GM18511 (cell line): ENCODE results near the gene RAB11FIP4.

Source experiments
- ATAC-seq: cut with Tn5 transposase; IDR thresholded peaks from one replicate; pipeline ENCODE4 v1.9.1; 2021; ENCODE audit warnings: mild to moderate bottlenecking, moderate library complexity; ENCODE audit not compliant: unreplicated experiment

Gene RAB11FIP4

DNA sequence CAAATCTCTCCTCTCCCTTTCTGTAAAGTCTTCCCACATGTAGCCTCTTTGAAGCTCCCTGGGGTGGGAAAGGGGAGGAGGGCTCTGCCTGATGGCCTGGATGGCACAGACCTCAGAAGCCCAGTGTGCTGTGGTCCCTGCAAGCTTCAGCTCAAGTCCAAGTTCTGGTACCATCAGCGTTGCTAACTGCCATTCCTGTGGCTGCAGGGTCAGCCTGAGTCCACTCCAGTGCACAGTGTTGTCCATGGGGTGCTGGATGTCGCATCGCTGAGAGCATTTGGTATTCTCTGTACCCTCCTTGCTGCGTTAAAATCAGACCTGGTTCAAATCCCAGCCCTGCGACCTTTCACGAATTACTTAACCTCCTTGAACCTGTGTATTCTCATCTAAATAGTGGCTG is 105.1 kb downstream of the RAB11FIP4 start:
- ATAC-seq: no peak

DNA sequence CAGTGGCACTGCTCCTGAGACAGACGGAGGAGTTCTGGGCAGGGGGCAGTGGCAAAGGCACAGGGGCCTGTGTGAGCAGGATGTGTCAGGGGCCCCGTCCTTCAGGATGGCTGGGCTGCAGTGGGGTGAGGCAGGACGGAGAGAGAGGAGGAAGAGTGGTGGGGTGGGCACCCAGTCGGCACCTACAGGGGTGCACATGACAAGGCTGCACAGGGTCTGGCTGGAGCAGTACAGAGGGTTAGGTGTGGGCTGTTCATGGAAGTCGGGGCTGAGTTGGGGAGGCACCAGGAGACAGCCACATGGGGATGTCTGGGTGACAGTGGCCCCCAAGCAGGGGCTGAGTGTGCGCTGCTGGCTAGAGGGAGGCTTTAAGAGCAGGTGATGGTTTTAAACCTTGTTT is 106.0 kb downstream of the RAB11FIP4 start:
- ATAC-seq: no peak

DNA sequence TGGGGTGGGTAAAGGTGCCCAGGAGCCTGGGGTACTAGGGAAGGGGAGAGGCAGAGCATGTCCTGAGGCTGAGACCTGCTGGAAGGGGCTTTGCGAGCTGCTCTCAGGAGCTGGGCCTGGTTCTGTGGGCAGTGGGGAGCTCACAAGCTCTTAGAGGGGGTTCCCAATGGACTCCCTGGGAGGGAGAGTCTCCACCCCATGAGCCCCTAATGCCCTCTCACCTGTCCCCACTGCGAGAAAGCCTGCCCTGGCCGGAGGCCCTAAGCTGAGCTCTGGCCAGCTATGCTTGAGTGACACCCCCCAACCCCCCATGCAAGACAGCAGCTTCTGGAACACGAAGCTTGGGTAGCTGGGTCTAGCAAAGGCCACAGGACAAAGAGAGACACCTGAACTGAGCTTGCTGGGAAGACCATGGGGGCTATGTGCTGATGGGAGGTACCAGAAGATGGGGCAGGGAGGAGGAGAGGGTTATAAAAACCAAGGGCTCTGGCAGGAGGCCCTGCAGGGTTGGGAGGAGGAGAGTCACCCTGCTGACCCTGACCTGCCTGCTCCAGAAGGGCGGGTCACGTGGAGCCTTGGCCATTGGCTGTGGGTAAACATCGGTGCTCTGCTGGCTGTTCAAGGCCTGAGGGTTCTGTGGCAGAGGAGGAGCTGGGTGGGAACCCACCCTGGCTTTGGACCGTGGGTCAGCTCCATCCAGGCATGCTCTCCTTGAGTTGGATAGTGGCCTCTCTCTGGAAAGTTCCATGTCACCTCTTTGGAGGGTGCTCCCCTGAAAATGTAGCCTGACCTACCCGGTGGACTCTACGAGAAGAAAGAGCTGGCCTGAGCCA is 106.7 kb downstream of the RAB11FIP4 start:
- no peak for ATAC-seq

DNA sequence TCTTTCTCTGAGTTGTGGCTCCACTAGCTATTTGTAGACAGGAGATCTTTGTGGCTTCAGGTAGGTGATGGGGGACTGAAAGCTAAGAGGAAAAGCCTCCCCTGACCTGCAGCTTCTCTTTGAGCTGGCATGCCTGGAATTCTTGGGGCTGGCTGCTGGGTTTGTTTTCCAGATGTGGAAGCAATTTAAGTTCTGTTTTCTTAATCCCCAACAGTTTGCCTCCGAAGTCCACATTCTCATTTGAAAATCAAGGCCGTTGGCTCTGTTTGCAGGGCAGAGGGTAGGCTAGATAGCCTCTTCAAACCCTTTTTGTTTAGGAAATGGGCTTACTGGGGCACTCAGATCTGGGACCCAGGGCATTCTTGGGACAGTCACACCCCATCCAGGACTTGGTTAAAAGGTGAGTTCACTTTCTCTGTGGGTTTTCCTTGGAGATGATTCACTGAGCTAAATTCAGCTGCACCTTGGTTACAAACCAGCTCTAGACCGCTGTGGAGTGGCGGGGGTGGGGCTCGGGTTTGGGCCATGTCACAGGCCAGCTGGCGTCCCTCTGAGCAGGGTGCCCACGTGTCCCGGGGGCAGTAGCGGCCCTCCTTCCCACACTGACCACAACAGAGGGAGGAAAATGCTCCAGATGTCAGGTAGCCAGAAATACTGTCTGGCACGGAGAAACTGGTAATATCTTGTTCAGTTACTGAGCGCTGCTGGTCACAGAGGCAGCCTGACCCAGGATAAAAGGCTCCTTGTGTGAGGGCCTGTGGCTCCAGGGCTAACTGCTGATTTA is 108.5 kb downstream of the RAB11FIP4 start:
- no peak for ATAC-seq

DNA sequence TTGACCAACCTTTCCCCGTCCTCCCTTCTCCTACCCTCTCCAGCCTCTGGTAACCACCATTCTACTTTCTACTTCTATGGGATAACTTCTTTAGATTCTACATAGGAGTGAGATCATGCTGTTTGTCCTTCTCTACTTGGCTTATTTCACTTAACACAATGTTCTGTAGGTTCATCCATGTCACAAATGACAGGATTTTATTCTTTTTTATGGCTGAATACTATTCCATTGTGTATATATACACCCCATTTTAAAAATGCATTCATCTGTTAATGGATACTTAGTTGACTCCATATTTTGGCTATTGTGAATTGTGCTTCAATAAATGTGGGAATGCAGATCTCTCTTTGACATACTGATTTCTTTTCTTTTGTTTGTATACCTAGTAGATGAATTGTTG is 115.0 kb downstream of the RAB11FIP4 start:
- ATAC-seq: no peak

DNA sequence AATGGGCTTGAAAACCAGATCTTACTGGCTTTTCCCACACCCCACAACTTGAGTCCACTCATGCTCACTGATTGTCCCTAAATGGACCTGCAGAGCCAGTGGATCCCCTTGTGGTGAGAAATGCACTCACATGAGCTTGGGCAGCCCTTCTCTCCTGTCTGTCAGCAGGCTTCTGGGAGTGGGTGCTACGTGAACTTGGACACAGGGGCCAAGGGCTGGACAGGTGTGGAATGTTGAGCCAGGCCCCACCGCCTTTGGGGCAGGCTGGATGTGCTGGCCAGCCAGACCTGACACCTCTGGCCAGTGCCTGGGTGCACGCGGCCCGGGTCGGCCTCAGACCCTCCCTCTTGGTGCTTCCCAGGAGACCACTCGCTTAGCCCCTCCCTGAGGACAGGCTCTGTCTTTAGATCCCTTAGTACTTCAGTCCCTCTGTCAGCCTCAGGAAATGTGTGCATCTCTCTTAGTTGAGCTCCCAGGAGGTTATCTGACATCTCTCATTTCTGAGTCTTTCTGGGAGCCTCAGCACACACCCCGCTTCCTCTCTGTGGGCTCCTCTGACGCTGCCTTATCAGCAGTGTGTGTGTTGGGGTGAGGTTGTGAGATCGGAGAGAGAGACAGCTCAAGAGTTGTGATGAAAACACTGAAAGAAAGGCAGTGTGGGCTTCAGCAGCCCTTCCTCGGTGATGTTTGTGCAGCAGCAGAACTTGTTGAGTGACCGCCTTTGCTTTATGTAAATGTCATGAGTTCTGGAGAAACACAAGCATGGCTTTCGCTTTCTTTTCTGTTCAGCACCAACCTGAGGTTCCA is 117.0 kb downstream of the RAB11FIP4 start:
- ATAC-seq: peak; percentile 77

DNA sequence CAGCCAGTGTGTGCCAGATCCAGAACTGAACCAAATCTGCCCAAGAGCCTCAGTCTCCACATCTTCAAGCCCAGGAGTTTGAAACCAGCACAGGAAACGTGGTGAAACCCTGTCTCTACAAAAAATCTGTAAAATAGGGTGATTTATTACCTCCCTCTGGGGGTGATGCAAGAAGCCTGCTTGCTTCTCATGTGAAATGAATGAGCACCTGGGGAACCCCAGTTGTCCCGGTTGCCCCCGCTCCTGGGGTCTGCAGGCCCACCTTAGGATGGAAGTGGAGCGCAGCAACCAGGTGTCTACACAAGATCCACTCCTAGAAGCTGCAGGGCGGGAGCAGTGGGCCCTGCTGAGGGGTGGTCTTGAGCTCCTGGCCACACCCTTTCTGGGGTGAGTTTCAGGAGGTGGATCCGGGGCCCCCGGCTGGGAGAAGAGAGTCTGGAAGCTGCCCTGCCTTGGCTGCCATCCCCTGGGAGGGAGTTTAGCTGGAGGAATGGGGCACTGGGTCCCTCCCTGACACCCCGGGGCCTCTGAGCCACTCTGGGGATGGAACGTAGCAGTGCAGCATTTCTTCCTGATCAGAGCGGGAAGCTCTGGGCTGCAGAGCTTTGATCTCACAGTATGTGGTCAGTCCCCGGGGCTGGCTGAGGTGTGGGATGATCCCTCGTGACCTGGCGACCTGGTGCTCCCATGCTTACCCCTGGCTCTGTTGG is 117.8 kb downstream of the RAB11FIP4 start:
- ATAC-seq: no peak

DNA sequence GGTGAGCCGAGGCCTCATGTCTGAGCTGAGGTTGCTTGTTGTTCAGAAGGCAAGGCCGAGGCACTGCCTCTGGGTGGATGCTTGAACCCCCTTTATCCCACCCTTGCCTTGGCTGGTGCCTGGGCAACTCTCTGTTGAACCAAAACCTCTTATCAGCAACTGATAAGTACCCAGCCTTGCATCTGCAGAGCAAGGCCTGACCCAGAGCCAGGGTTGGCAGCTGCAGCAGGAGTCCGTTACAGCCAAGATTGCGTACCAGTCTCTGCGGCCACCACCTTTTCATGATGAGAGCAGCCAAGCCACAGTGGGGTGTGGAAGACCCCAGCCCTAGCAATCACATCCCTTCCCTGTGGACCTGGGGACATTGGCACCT is 118.3 kb downstream of the RAB11FIP4 start:
- no peak for ATAC-seq

DNA sequence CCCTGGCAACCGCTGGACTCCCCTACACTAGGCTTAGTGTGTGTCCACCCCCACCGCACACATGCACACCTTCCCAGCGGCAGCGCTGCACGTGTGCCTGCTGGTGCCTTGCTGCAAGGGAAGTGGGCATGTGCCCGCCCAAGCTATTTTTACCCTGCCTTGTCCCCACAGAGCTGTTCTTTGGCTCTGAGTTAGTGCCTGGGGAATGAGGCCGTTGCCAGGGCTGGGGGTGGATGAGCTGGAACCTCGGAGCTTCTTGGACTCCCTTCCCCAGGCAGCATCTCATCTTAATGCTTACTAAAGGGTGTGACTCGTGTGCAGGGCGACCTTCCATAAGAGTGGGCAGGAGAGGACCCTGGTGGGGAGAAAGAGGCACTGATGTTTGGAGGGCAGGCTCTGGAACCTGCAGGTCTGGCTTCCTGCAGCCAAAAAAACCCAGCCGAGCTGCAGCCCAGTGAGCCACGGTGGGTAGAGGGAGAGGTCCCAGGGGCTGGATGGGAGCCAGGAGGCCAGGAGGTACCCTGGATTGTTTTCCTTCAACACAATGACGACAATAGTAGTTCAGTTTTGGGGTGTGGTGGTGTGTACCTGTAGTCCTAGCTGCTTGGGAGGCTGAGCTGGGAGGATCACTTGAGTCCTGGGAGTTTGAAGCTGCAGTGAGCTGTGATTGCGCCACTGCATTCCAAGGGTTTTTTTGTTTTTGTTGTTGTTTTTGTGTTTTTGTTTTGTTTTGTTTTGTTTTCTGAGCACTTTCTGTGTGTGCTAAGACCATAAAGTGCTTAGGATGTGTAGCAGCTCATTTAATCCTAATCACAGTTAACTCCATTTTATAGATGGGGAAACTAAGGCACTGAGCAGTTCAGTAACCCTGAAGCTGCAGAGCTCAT is 119.1 kb downstream of the RAB11FIP4 start:
- no peak for ATAC-seq

DNA sequence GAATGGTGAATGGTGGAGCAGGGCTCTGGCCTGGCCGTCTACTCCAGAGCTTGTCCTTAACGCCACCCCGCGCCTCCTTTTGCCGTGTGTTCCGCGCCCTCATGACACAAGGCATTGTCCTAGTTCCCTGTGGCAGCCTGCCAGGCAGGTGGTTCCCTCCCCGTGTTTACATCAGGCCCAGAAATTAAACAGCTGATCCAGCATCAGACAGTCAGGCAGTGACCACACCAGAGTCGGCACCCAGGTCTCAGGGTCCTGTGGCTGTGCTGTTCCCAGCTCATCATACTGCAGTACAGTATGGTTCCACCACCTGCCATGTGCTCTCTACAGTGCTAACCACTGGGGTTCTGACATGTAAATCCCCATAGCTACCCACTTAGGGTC is 119.7 kb downstream of the RAB11FIP4 start:
- ATAC-seq: no peak

DNA sequence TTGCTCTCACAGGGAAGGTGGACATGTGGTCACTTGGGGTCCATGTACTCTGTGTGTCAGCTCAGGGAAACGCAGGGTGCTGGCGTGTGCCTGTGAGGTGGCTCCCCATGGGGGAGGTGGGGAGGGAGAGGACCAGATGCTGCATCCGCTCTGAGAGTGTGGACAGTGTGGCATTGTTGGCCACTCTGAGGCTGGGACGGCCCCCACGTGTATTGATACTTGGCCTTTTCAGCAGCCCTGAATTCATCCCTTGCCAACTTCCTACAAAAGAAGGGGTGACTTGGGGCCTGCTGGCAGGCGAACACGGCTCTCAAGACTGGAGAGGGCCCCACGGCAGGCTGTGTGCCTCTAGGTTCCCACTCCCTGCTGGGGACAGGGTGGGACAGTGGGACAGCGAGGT is 120.1 kb downstream of the RAB11FIP4 start:
- ATAC-seq: no peak

DNA sequence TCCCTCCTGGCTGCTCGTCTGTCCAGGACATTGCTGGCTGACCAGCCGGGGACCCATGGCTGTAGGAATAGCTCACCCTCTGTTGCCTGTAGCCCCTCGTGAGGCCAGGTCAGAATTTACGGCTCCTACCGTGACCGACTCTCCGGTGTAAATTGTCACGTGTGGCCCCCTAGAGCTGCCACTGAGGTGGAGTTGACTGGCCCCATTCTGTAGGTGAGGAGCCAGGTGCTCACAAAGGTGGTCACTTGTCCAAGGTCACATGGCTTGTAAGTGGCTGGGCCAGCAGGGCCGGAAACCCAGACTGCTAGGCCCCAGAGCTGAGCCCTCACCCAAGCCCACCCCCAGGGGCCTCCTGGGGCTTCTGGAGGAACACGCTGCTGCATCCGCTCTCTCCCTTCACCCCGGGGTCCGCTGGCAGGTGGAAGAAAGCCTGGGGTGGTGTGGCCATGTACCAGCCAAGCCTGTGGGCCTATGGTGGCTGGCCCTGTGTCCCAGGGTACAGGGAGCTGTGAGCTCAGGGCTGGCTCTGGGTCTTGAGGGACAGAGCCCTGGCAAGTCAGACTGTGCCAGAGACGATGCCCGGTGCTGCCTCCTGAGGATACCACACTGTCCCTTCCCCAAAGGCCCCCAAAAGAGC is 120.7 kb downstream of the RAB11FIP4 start:
- no peak for ATAC-seq

DNA sequence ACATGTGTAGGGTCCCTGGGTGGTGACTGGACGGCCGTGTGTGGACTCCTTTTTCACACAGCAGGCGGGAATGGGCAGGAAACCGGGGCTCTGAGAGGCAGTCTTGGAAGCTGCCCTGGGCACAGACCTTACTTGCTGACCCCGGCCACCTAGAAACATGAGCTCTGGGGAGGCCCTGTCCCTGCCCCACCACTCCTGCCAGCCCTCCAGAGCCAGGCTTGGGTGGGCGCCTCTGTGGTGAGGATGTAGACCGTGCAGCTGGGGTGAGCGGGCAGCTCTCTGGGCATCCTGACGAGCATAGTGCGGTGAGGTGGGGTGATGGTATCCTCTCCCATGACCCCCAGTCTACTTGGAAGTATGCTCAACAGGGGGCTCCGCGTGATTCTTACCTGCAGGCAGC is 121.3 kb downstream of the RAB11FIP4 start:
- no peak for ATAC-seq

DNA sequence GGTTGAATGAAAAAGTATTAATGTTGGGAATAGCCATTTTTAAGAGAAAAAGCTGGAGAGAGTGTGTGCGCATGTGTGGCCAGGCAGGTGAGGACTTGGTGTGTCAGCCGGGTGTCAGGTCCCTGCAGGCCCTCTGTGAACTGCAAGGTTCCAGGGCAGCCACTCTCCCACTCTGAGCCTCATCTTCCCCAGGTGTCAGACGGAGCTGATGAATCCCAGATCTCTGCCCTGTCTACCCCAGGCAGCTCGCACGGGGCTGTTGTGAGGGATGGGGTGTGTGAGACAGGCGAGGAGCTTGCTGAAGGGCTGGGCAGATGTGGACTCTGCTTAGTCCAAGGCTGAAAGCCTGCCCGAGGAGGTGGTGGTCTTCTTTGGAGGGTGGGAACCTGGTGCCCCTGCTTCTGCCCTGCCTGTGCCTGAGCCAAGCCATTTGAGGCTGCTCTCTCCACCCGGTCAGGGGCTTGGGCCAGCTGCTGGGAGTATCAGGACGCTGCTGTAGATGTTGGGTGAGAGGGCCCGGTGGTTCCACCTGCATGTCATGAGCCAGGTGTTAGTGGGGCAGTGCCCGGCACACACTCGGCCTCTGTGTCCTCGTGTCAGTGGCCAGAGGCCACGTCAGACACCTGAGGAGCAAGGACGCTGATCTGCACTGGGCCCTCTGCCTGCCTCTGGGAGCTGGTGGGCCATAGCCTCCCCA is 122.4 kb downstream of the RAB11FIP4 start:
- ATAC-seq: no peak

DNA sequence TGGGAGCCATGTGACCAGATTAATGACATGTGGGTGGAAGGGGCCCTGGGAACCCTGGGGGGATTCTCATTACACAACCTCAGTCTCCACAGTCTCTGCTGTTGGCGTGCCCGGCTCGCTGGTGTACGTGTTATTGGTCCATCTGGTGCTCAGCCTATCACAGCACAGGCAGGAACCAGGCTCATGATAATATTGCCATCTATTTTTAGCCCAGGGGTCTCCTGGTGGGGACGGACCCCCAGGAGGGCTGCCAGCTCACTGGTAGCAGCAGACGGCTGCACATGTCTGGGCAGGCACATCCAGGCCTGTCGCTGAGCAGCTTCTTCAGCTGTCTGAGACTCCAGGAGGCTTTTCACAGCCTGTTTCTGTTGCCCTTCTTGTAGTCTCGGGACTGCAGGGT is 123.8 kb downstream of the RAB11FIP4 start:
- no peak for ATAC-seq

DNA sequence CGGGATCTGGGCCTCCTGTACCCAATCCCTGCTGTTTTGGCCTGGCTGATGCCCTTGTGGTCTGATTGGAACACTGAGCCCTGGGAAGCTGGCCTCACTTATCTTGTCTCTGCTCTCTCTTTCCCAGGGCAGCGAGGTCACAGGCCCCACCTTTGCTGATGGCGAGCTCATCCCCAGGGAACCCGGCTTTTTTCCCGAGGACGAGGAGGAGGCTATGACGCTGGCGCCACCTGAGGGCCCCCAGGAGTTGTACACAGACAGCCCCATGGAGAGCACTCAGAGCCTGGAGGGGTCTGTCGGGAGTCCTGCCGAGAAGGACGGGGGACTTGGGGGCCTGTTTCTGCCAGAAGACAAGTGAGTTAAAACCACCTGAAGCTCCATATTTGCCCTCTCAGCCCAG is 126.0 kb downstream of the RAB11FIP4 start:
- ATAC-seq: no peak

DNA sequence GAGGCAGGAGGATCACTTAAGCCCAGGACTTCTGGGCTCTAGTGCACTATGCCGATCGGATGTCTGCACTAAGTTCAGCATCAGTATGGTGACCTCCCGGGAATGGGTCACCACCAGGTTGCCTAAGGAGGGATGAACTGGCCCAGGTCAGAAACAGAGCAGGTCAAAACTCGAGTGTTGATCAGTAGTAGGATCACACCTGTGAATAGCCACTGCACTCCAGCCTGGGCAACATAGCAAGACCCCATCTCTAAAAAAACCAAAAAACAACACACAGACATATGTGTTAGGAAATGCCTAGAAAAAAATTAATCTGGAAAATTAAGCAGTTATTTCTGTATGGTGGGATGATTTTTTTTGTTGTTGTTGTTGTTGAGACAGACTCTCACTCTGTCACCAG is 127.0 kb downstream of the RAB11FIP4 start:
- no peak for ATAC-seq

DNA sequence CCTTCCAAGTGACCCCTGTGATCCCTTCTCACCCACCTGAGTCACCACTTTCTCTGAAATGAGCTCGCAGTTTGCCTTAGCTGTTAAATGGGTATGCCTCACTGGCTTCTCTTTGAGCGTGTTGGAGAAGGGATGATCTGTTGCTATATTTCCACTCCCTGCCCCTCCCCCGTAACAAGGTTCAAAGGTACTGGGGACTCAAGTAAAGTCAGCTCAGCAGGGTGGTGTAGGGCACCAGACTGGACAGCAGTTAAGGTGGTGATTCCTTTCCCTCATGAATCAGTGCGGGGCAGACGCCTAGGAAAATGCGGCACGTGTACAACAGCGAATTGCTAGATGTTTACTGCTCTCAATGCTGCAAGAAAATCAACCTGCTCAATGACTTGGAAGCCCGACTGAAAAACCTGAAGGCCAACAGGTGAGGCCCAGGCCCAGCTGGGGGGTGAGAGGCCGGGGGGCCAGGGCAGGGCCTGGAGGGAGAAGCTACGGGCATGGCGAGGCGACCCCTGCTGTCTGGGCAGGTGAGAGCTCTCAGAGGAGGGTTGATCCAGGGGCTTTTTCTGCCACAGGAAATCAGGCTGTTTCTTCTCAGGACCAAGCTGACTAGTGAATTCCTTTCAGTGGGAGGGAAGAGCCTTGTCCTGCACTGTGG is 130.3 kb downstream of the RAB11FIP4 start:
- ATAC-seq: no peak
